ENCODE results near the gene CDX2.

GRCh38 chr13:27923794-27924528, 45.2 kb downstream of the CDX2 start:
- TF ChIP-seq CTCF (IDR thresholded peaks at IDR 0.05) (no peak), POLR2AphosphoS5 (IDR thresholded peaks at IDR 0.05) (no peak), EP300 (IDR thresholded peaks at IDR 0.05; ENCODE audit: low read depth) (no peak)
